ENCODE results near the gene DDX54. TPM values are rescaled to one million over a fixed set of nuclear protein-coding genes. Genes with fewer than 3 reads are reported as not detected.

The DDX54 gene
- polyA plus RNA-seq, 3 donors, result 7.9 to 32.2 (median 13.6) TPM

DNA sequence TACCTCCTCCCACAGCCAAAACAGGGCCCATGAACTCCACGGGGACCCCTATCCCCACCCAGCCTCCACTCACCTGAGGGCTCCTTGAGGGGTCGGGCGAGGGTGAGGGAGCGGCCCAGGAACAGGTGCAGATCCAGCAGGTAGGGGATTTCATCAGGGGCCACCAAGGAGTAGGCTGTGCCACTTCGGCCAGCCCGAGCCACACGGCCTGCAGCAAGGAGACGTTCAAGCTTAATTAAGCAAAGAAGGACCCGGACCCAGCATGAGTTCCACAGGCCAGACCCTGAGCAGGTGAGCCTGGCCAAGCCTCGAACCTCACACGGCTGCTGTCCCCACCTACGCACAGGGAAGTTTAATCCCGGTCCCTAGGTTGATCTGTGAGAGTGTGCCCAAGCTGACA is 15.6 kb downstream of the DDX54 start:
- H3K79me2 ChIP-seq (ENCODE audit: insufficient read depth, low read length), result no peaks in the 10 kb centered on the region
- H2AFZ ChIP-seq (ENCODE audit: insufficient read depth, low read depth, low read length, poor library complexity, severe bottlenecking), result no peak overlapping the region
- H4K20me1 ChIP-seq (ENCODE audit: insufficient read depth, low read length), result no peaks in the 10 kb centered on the region
- H3K27me3 ChIP-seq (ENCODE audit: control insufficient read depth in 2 of 2, insufficient read depth in 2 of 2, low read length in 2 of 2), result no peaks in the 10 kb centered on the region
- no peak overlapping the region for H3K9ac ChIP-seq (ENCODE audit: insufficient read depth, low read length, poor library complexity, severe bottlenecking)
- Mint-ChIP-seq H3K36me3 (peaks cover 86 to 98% of the 10 kb centered on the region in 2 donors), H3K9me3 (no peaks in the 10 kb centered on the region), H3K4me1 (no peaks in the 10 kb centered on the region), H3K27ac (peak overlapping the region in 2 of 7 donors; percentile 7 to 73), H3K4me3 (no peak overlapping the region), H3K27me3 (ENCODE audit: low read depth in 3 of 3) (peaks cover 0 to 2% (median 0%) of the 10 kb centered on the region in 3 donors)
- H3K4me2 ChIP-seq (replicated peaks; ENCODE audit: extremely low read depth, low read length, poor library complexity, severe bottlenecking), result no peak overlapping the region
- no peaks in the 10 kb centered on the region for H3K4me1 ChIP-seq (ENCODE audit: control insufficient read depth in 1 of 2, insufficient read depth in 2 of 2, low read length in 2 of 2)
- intact Hi-C loops (cut with micrococcal nuclease), result loop anchor here in 1 of 2 donors (5.0 kb wide), 1 partner anchor 177 kb away; no protein-coding TSS in a partner anchor
- no peak for TF ChIP-seq CTCF (IDR thresholded peaks at IDR 0.05)
- H3K27ac ChIP-seq (ENCODE audit: low read depth in 1 of 2, low read length in 2 of 2), result no peak overlapping the region
- H3K4me3 ChIP-seq (replicated peaks in 1 of 3; ENCODE audit: low read depth in 2 of 3, low read length in 3 of 3), result no peak overlapping the region
- WGBS (ENCODE audit: insufficient coverage), result 98% methylated on average over 13 of the region's 13 CpGs
- H3K36me3 ChIP-seq (replicated peaks in 1 of 2; ENCODE audit: control insufficient read depth in 1 of 2, insufficient read depth in 2 of 2, low read length in 2 of 2), result peaks cover 95 to 100% of the 10 kb centered on the region in 2 donors
- no peak for DNase-seq
- H3K9me3 ChIP-seq (replicated peaks in 1 of 2; ENCODE audit: control insufficient read depth in 1 of 2, insufficient read depth in 1 of 2, low read length in 2 of 2), result no peaks in the 10 kb centered on the region

DNA sequence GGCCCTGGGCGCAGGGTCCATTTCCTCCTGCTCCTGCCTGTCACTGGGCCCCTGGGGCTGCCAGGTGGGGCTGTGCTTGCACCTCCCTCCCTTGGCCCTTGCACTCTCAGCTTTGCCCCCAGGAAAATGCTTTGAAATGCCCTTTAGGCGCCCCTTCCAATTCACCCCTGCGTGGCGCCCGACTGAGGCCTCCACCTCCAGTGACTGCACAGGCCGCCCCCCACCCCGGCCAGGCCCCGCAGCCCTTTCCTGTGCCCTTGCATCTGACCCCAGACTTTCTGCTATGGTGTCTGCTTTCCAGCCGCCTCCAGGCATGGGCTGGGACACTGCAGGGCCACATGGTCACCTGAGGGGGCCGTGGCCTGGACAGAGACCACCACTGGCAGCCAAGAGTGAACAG is 17.4 kb downstream of the DDX54 start:
- Histone ChIP-seq H3K9me3 (replicated peaks in 1 of 2; ENCODE audit: control insufficient read depth in 1 of 2, insufficient read depth in 1 of 2, low read length in 2 of 2) (no peaks in the 10 kb centered on the region), H3K4me1 (ENCODE audit: control insufficient read depth in 1 of 2, insufficient read depth in 2 of 2, low read length in 2 of 2) (no peaks in the 10 kb centered on the region), H3K27me3 (ENCODE audit: control insufficient read depth in 2 of 2, insufficient read depth in 2 of 2, low read length in 2 of 2) (no peaks in the 10 kb centered on the region), H3K4me3 (replicated peaks in 1 of 3; ENCODE audit: low read depth in 2 of 3, low read length in 3 of 3) (no peak overlapping the region), H3K4me2 (replicated peaks; ENCODE audit: extremely low read depth, low read length, poor library complexity, severe bottlenecking) (no peak overlapping the region), H3K27ac (ENCODE audit: low read depth in 1 of 2, low read length in 2 of 2) (no peak overlapping the region), H3K79me2 (ENCODE audit: insufficient read depth, low read length) (no peaks in the 10 kb centered on the region), H4K20me1 (ENCODE audit: insufficient read depth, low read length) (no peaks in the 10 kb centered on the region), H3K9ac (ENCODE audit: insufficient read depth, low read length, poor library complexity, severe bottlenecking) (no peak overlapping the region), H3K36me3 (replicated peaks in 1 of 2; ENCODE audit: control insufficient read depth in 1 of 2, insufficient read depth in 2 of 2, low read length in 2 of 2) (peaks cover 94 to 100% of the 10 kb centered on the region in 2 donors), H2AFZ (ENCODE audit: insufficient read depth, low read depth, low read length, poor library complexity, severe bottlenecking) (no peak overlapping the region)
- DNase-seq, result no peak
- Mint-ChIP-seq H3K27me3 (ENCODE audit: low read depth in 3 of 3) (no peaks in the 10 kb centered on the region), H3K4me1 (no peaks in the 10 kb centered on the region), H3K36me3 (peaks cover 89 to 100% of the 10 kb centered on the region in 2 donors), H3K4me3 (no peak overlapping the region), H3K27ac (peak overlapping the region in 1 of 7 donors; percentile 18), H3K9me3 (no peaks in the 10 kb centered on the region)
- intact Hi-C loops (cut with micrococcal nuclease), result no loop called here
- 96% methylated on average over 10 of the region's 10 CpGs for WGBS (ENCODE audit: insufficient coverage)
- no peak for TF ChIP-seq CTCF (IDR thresholded peaks at IDR 0.05)
